NOMO-1 treated with DMSO at 0.1 percent for 48 hours (cell line): Measurements from ENCODE around the gene KMT2C.
"Not testable (repeated sequence)": the region's sequence is repeated elsewhere in the genome, so short reads cannot be mapped to it uniquely, and the experiment has no call there.

ENCODE experiments used
- DNase-seq: peaks from one replicate; lab custom pipeline; 2025; ENCODE audit not compliant: unreplicated experiment; lab: John Stamatoyannopoulos, UW

KMT2C gene

GRCh38 chr7:152403726-152404125 lies 32.1 kb downstream of the KMT2C start:
- DNase-seq: no peak

- DNase-seq: no peak
Observed at GRCh38 chr7:152402384-152403250, 33.2 kb downstream of the KMT2C start.

- no peak for DNase-seq
Observed at GRCh38 chr7:152399344-152399743, 36.5 kb downstream of the KMT2C start.

- DNase-seq: no peak
Observed at GRCh38 chr7:152395112-152395511, 40.7 kb downstream of the KMT2C start.

GRCh38 chr7:152394214-152394613 lies 41.6 kb downstream of the KMT2C start:
- not testable (repeated sequence) for DNase-seq

- no peak for DNase-seq
Observed at GRCh38 chr7:152392254-152392653, 43.5 kb downstream of the KMT2C start.

- DNase-seq: not testable (repeated sequence)
Observed at GRCh38 chr7:152386136-152386764, 49.6 kb downstream of the KMT2C start.

- not testable (repeated sequence) for DNase-seq
Observed at GRCh38 chr7:152384235-152385200, 51.3 kb downstream of the KMT2C start.

GRCh38 chr7:152383341-152384234 lies 52.2 kb downstream of the KMT2C start:
- no peak for DNase-seq

- DNase-seq: no peak
Observed at GRCh38 chr7:152382244-152382643, 53.6 kb downstream of the KMT2C start.

GRCh38 chr7:152380931-152381578 lies 54.7 kb downstream of the KMT2C start:
- not testable (repeated sequence) for DNase-seq

- not testable (repeated sequence) for DNase-seq
Observed at GRCh38 chr7:152378497-152378896, 57.3 kb downstream of the KMT2C start.

GRCh38 chr7:152376716-152377484 lies 58.9 kb downstream of the KMT2C start:
- DNase-seq: not testable (repeated sequence)

GRCh38 chr7:152370297-152370696 lies 65.5 kb downstream of the KMT2C start:
- DNase-seq: no peak

GRCh38 chr7:152369518-152369917 lies 66.3 kb downstream of the KMT2C start:
- DNase-seq: no peak

GRCh38 chr7:152367170-152367569 lies 68.6 kb downstream of the KMT2C start:
- DNase-seq: no peak

- DNase-seq: no peak
Observed at GRCh38 chr7:152366662-152367061, 69.1 kb downstream of the KMT2C start.

- DNase-seq: no peak
Observed at GRCh38 chr7:152365982-152366603, 69.7 kb downstream of the KMT2C start.
